Stimulated activated CD4-positive, alpha-beta T cell treated with anti-CD3 and anti-CD28 coated beads, Interleukin-4, amount 100 ng/mL, for 24 hours (primary cell): ENCODE data around the gene SMIM7.

Source experiments
- DNase-seq: peaks from one replicate; pipeline ENCODE4 v3.0.0-alpha.2; 2020

SMIM7 gene

GRCh38 chr19:16620018-16620417, 39.9 kb downstream of the SMIM7 start:
- no peak for DNase-seq

DNA sequence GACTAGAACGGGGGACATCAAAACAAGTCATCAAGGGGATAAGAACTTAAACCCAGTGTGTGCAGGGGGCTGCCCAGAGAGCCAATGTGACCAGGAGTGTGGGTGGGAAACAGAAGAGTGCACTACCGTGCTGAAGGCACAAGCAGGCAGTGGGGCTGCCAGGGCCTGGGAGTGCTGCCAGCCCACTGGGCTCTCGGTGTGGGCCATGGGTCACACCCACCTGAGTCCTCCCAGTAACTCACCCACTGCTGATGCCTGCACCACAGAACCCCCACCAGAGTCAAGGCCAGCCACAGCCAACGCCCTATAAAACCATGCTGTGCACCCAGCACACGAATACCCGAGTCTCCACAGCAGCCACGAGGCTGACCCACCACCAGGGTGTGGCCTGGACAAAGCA, 40.5 kb downstream of the SMIM7 start:
- DNase-seq: no peak

DNA sequence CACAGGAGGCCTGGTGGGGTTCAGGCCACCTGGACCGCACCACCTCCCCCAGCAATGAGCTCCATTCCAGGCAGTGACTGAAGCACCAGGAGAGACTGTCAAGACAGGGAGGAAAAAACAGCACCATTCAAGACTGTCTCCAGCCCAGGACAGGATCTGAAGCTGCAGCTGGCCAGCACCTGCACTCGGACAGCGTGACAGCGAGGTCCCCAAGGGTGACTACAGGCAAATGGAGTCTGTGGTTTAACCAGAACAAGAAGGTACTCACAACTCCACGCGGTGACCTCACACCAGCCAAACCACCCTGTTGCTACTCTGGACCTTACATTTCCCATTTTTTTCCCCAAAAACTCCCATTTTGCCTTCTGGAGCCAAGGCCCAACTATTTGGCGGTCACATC, 41.7 kb downstream of the SMIM7 start:
- no peak for DNase-seq

GRCh38 chr19:16615808-16616207, 44.1 kb downstream of the SMIM7 start:
- DNase-seq: no peak

DNA sequence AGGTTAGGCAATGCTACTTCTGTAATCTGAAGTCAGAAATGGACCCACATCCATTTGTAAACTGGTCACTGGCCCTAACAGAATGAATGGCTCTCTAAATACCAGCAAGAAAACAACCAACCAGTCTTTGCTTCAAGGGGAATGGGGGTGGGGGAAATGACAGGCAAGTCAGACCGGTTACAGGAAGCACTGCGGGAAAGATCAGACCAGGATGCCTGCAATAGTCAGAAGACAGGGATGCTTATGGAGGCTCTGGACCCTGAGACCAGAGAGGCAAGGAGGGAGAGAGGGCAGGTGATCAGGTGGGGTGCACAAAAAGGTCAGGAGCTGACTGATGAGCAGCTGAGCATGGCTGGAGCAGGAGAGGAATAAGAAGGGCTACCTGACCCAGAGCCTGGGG, 45.0 kb downstream of the SMIM7 start:
- DNase-seq: no peak

GRCh38 chr19:16613841-16614240, 46.1 kb downstream of the SMIM7 start:
- no peak for DNase-seq

DNA sequence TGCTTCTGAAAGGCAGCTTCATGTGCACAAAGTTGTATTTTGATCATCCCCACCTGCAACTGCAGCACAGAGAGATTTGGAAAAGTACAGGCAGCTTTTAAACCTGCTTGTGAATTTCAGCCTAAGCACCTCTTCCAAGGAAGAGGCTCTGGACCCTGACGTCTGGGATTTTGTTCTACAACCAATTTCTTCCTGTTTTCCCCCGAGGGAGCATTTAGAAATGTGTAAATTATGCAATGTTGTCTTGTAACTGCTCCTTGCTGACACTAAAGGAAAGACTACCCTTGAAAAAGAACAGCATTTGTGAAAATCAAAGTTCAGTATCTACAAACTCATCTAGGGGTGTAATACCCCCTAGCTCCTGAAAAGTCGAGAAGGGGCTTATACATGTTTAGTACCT, 47.3 kb downstream of the SMIM7 start:
- DNase-seq: no peak

DNA sequence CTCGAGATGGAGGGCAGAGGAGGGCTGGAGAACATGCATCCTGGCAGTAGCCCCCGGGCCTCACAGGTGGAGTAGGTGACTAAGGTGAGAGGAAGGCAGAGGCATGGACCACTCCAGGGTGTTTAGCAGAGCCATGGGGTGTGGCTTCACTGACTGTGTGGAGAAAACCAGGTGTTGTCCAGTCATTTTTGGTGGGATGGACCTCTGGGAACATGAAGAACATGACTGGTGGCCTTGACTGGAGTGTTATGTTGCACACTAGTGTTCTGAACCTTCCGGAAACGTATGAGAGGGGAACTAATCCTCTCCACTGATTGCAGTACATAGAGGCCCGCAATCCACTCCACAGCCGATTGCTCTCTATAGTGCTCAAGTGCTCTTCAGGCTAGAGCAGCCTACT, 48.8 kb downstream of the SMIM7 start:
- no peak for DNase-seq

- no peak for DNase-seq
Observed at GRCh38 chr19:16609511-16610200, 50.3 kb downstream of the SMIM7 start.

GRCh38 chr19:16608290-16608739, 51.6 kb downstream of the SMIM7 start:
- no peak for DNase-seq

GRCh38 chr19:16607819-16608218, 52.1 kb downstream of the SMIM7 start:
- no peak for DNase-seq

DNA sequence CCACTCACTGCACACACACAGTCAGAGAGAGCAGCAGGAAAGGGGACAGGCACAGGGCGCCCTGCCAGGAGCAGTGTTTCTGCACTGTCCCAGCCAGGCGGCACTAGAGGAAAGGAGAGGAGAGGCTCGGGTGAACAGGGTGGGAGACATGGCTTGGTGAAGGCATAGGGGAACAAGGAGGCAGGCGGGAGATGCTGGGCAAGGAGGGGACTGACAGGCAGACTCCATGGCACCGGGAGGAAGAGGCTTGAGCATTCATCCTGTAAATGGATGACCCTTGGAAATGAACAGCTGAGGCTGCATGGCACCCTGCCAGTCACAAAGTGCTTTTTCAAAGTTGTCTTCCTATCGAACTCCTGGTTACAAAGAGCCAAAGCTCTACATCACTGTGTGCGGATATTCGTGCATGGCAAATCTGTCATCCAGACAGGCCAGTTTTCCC, 54.4 kb downstream of the SMIM7 start:
- no peak for DNase-seq

GRCh38 chr19:16605115-16605514, 54.8 kb downstream of the SMIM7 start:
- DNase-seq: no peak

- DNase-seq: no peak
Observed at GRCh38 chr19:16604615-16605014, 55.3 kb downstream of the SMIM7 start.

DNA sequence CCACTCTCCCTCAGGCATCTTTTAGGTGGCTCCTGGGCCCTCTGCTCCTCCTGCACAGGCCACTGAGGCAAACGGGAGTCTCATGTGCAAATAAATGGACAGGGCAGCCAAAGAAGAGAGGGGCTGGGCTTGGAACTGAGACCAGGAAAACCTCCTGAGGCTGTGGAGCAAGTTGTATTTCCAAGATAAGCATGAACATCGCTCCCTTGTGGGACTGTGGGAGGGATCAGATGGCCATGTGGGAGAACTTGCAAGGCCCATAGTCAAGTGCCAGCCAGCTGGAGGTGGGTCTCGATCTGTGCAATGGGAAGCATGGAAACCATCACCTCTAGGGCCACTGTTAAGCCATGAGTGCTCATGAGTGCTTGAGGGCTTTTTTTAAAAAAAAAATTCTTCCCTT, 56.9 kb downstream of the SMIM7 start:
- no peak for DNase-seq

- DNase-seq: no peak
Observed at GRCh38 chr19:16601378-16602052, 58.4 kb downstream of the SMIM7 start.

DNA sequence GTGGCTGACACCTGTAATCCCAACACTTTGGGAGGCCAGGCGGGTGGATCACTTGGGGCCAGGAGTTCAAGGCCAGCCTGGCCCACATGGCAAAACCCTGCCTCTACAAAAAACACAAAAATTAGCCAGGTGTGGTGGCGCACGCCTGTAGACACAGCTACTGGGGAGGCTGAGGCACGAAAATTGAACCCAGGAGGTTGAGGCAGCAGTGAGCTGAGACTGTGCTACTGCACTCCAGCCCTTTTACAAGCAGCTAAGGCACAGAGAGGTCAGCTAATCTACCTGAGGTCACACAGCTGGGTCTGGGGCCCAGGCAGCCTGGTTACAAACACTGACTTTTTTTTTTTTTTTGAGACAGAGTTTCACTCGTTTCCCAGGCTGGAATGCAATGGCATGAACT, 59.1 kb downstream of the SMIM7 start:
- no peak for DNase-seq

GRCh38 chr19:16599655-16600346, 60.1 kb downstream of the SMIM7 start:
- no peak for DNase-seq

DNA sequence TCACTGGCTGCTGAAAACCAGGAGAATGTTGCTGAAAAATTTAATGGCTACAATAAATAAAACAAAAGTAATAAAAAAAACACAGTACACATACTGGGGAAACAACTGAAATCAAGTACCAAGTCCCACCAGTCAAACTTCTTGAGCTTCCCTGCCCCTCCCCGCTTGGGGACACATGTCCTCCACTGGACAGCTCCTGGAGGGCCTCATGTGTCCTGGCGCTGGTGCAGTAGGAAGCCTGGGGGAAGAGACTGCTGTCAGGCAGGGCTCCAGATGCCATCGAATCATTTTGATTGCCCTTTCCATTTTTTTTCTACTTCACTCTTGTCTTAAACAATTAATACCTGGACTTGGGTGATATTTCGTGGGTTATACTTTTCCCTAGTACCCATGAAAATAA, 61.1 kb downstream of the SMIM7 start:
- DNase-seq: no peak

- DNase-seq: no peak
Observed at GRCh38 chr19:16596399-16596798, 63.5 kb downstream of the SMIM7 start.
